HCT116 (cell line): ENCODE measurements around the gene BNIP1. TPM values are rescaled to one million over a fixed set of nuclear protein-coding genes. Genes with fewer than 3 reads are reported as not detected.

Experiments
- ATAC-seq: fragments of 200-7000 bp; cut with Tn5 transposase; 2 replicates; pipeline ENCODE4 v1.9.1; 2020; ENCODE audit warnings: mild to moderate bottlenecking, moderate library complexity
- Bru-seq: library from RNA; stranded (reverse); fragments of 400-500 nt; gene quantifications from one replicate; lab custom pipeline; 2021; lab: Mats Ljungman, UMichigan
- BruChase-seq, 2 experiments: library from RNA; stranded (reverse); fragments of 400-500 nt; gene quantifications; one replicate each; lab custom pipeline; 2021; lab: Mats Ljungman, UMichigan
- BruUV-seq: library from RNA; stranded (reverse); fragments of 400-500 nt; replicated peaks from 2 replicates; lab custom pipeline; 2021; lab: Mats Ljungman, UMichigan
- CTCF ChIA-PET: fragments of 300-600 bp; sonication (Branson Sonifier 250); formaldehyde crosslinking; loops from one replicate; lab custom pipeline; 2021; ENCODE audit warnings: antibody characterized with exemption; lab: Charles Lee
- POLR2A ChIA-PET: fragments of 300-600, 350-600 bp; sonication (Branson Sonifier 250); formaldehyde crosslinking; loops from one replicate; lab custom pipeline; 2021; ENCODE audit warnings: antibody characterized with exemption; lab: Charles Lee
- RAD21 ChIA-PET, 2 experiments: fragments of 300-600 bp; sonication (Branson Sonifier 250); formaldehyde crosslinking; loops; one replicate each; lab custom pipeline; 2023; ENCODE audit warnings: low total read pairs in 2 of 2; ENCODE audit not compliant: uncharacterized antibody in 2 of 2, unreplicated experiment in 2 of 2, low non-redundant PET in 1 of 2; lab: Charles Lee
- DNase-seq: peaks from one replicate; pipeline ENCODE4 v3.0.0-alpha.2; 2010; ENCODE audit warnings: low read depth, low spot score
- H2AFZ ChIP-seq: fragments of 200-600 bp; shearing (Covaris generic), sonication (generic); 2 replicates; pipeline ENCODE4 v1.6.1; 2017; ENCODE audit warnings: low read depth, mixed run types, mixed read lengths, antibody characterized with exemption, low read length; ENCODE audit not compliant: poor library complexity, severe bottlenecking
- H3K27ac ChIP-seq: 2 replicates; pipeline ENCODE4 v1.5.1; 2012; ENCODE audit warnings: low read depth, low read length
- H3K27me3 ChIP-seq: fragments of 200-600 bp; sonication (generic); 2 replicates; pipeline ENCODE4 v1.6.1; 2016; ENCODE audit warnings: mixed run types, low read length, mixed read lengths; ENCODE audit not compliant: insufficient read depth
- H3K36me3 ChIP-seq, 2 experiments: fragments of 200-500 bp in 1 of 2; fragments of 200-600 bp in 1 of 2; sonication (Bioruptor generic) in 1 of 2; sonication (generic) in 1 of 2; 2 replicates each; pipeline versions ENCODE4 v1.5.1 to v1.6.1; 2014 to 2016; ENCODE audit warnings: low read length in 2 of 2, inconsistent platforms in 1 of 2, mixed read lengths in 1 of 2, mixed run types in 1 of 2; ENCODE audit not compliant: insufficient read depth in 2 of 2, control insufficient read depth in 1 of 2
- H3K4me1 ChIP-seq, 2 experiments: fragments of 200-600 bp in 1 of 2; sonication (generic) in 1 of 2; 2 replicates each; pipeline versions ENCODE4 v1.5.1 to v1.6.1; 2012 to 2017; ENCODE audit warnings: low read length in 2 of 2, inconsistent platforms in 1 of 2, mild to moderate bottlenecking in 1 of 2, mixed read lengths in 1 of 2, mixed run types in 1 of 2, moderate library complexity in 1 of 2; ENCODE audit not compliant: insufficient read depth in 2 of 2, control insufficient read depth in 1 of 2
- H3K4me2 ChIP-seq: fragments of 200-600 bp; sonication (generic); 2 replicates; pipeline ENCODE4 v1.6.1; 2017; ENCODE audit warnings: mixed run types, low read length, mixed read lengths
- H3K4me3 ChIP-seq, 2 experiments: fragments of 200-600 bp in 1 of 2; sonication (generic) in 1 of 2; replicated peaks in 1 of 2; 2 replicates each; pipeline ENCODE4 v1.5.1; 2011 to 2016; ENCODE audit warnings: low read length in 2 of 2, control low read depth in 1 of 2, low read depth in 1 of 2, mild to moderate bottlenecking in 1 of 2, mixed read lengths in 1 of 2, mixed run types in 1 of 2
- H3K79me2 ChIP-seq: fragments of 200-600 bp; sonication (generic); 2 replicates; pipeline ENCODE4 v1.6.1; 2017; ENCODE audit warnings: mild to moderate bottlenecking, mixed run types, low read length, moderate library complexity, mixed read lengths; ENCODE audit not compliant: insufficient read depth
- H3K9ac ChIP-seq: fragments of 200-600 bp; sonication (generic); 2 replicates; pipeline ENCODE4 v1.6.1; 2016; ENCODE audit warnings: low read length, mixed read lengths
- H3K9me2 ChIP-seq: fragments of 200-600 bp; sonication (generic), shearing (Covaris generic); 2 replicates; pipeline ENCODE4 v1.6.1; 2017; ENCODE audit warnings: mixed run types, mild to moderate bottlenecking, moderate library complexity; ENCODE audit not compliant: insufficient read depth
- H3K9me3 ChIP-seq, 2 experiments: fragments of 200-500 bp in 1 of 2; fragments of 200-600 bp in 1 of 2; sonication (Bioruptor generic) in 1 of 2; sonication (generic) in 1 of 2; 2 replicates each; pipeline ENCODE4 v1.6.1; 2014 to 2017; ENCODE audit warnings: low read length in 2 of 2, mixed read lengths in 2 of 2, inconsistent platforms in 1 of 2, low read depth in 1 of 2, mild to moderate bottlenecking in 1 of 2, mixed run types in 1 of 2, moderate library complexity in 1 of 2; ENCODE audit not compliant: control insufficient read depth in 1 of 2, insufficient read depth in 1 of 2
- H4K20me1 ChIP-seq: fragments of 200-600 bp; sonication (generic), shearing (Covaris generic); 2 replicates; pipeline ENCODE4 v1.6.1; 2017; ENCODE audit warnings: mixed run types, mild to moderate bottlenecking, moderate library complexity; ENCODE audit not compliant: insufficient read depth
- ATF3 ChIP-seq: IDR thresholded peaks from 2 replicates; pipeline ENCODE4 v1.6.1; 2012
- CBX3 ChIP-seq: IDR thresholded peaks from 2 replicates; pipeline ENCODE4 v1.6.1; 2012; ENCODE audit warnings: low read depth
- CTCF ChIP-seq, 3 experiments: fragments of 200-600 bp in 1 of 3; sonication (generic) in 1 of 3; IDR thresholded peaks in 2 of 3; conservative IDR thresholded peaks in 1 of 3; 2 replicates each; pipeline ENCODE4 v1.5.1; 2012 to 2017; ENCODE audit warnings: low read depth in 2 of 3, low read length in 2 of 3, antibody characterized with exemption in 1 of 3, borderline replicate concordance in 1 of 3, control low read depth in 1 of 3, mild to moderate bottlenecking in 1 of 3, mixed read lengths in 1 of 3, mixed run types in 1 of 3, moderate library complexity in 1 of 3; ENCODE audit not compliant: insufficient read depth in 1 of 3
- EGR1 ChIP-seq: IDR thresholded peaks from 2 replicates; pipeline ENCODE4 v1.6.1; 2012; ENCODE audit warnings: low read depth
- ELF1 ChIP-seq: IDR thresholded peaks from 2 replicates; pipeline ENCODE4 v1.6.1; 2012; ENCODE audit warnings: low read depth, borderline replicate concordance
- EZH2 ChIP-seq: fragments of 200-600 bp; sonication (generic); IDR thresholded peaks from 2 replicates; pipeline ENCODE4 v1.6.1; 2017; ENCODE audit warnings: antibody characterized with exemption, mixed run types
- FOSL1 ChIP-seq: IDR thresholded peaks from 2 replicates; pipeline ENCODE4 v1.6.1; 2012; ENCODE audit warnings: low read depth
- MAX ChIP-seq: IDR thresholded peaks from 2 replicates; pipeline ENCODE4 v1.6.1; 2012
- POLR2A ChIP-seq: IDR thresholded peaks from 2 replicates; pipeline ENCODE4 v1.7.0; 2011; ENCODE audit warnings: borderline replicate concordance; ENCODE audit not compliant: insufficient read depth, insufficient read length; ENCODE audit errors: extremely low read depth
- POLR2AphosphoS5 ChIP-seq: IDR thresholded peaks from 2 replicates; pipeline ENCODE4 v1.6.1; 2011; ENCODE audit warnings: mild to moderate bottlenecking, low read depth, low read length, moderate library complexity
- RAD21 ChIP-seq: IDR thresholded peaks from 2 replicates; pipeline ENCODE4 v1.6.1; 2012; ENCODE audit warnings: low read depth, mild to moderate bottlenecking
- SIN3A ChIP-seq: IDR thresholded peaks from 2 replicates; pipeline ENCODE4 v1.6.1; 2012; ENCODE audit warnings: low read depth
- SP1 ChIP-seq: IDR thresholded peaks from 2 replicates; pipeline ENCODE4 v1.6.1; 2012; ENCODE audit warnings: low read depth
- SRF ChIP-seq: IDR thresholded peaks from 2 replicates; pipeline ENCODE4 v1.6.1; 2012; ENCODE audit warnings: low read depth
- TCF7L2 ChIP-seq: IDR thresholded peaks from 2 replicates; pipeline ENCODE4 v1.7.0; 2011; ENCODE audit warnings: borderline replicate concordance, inconsistent platforms; ENCODE audit not compliant: insufficient read depth, insufficient read length; ENCODE audit errors: extremely low read depth
- YY1 ChIP-seq: IDR thresholded peaks from 2 replicates; pipeline ENCODE4 v1.6.1; 2011; ENCODE audit warnings: low read length, low read depth, moderate library complexity, mild to moderate bottlenecking; ENCODE audit not compliant: insufficient replicate concordance; ENCODE audit errors: extremely low read depth
- ZBTB33 ChIP-seq: IDR thresholded peaks from 2 replicates; pipeline ENCODE4 v1.6.1; 2011; ENCODE audit warnings: mild to moderate bottlenecking, low read length, moderate library complexity; ENCODE audit not compliant: insufficient replicate concordance; ENCODE audit errors: extremely low read depth
- ZNF274 ChIP-seq: fragments of 200-500 bp; sonication (Bioruptor generic); IDR thresholded peaks from 2 replicates; pipeline ENCODE4 v1.6.1; 2014; ENCODE audit warnings: mild to moderate bottlenecking, low read depth, low read length, inconsistent platforms
- intact Hi-C: fragments of 100-400 bp; cut with micrococcal nuclease; formaldehyde crosslinking; loops from 2 replicates; pipeline ENCODE4 v1.10.0; 2022
- long read RNA-seq: library from polyadenylated mRNA; unstranded; transcript quantifications from one replicate; pipeline ENCODE4 v2.0.0, GENCODE V29; 2021; ENCODE audit not compliant: unreplicated experiment
- polyA plus RNA-seq: library from polyadenylated mRNA; unstranded; fragments of >200 nt; gene quantifications from 2 replicates; pipeline ENCODE4 v1.2.1, GENCODE V29; 2012; ENCODE audit warnings: missing spikeins
- total RNA-seq: library from RNA; stranded (reverse); gene quantifications from one replicate; pipeline ENCODE4 v1.2.1, GENCODE V29; 2021; ENCODE audit not compliant: unreplicated experiment

The BNIP1 gene
- 18.6 TPM for total RNA-seq
- 20.4 and 20.9 TPM in 2 replicates for polyA plus RNA-seq
- percentile 69 among the genes with signal in this experiment for Bru-seq, nascent RNA
- percentile 62 among the genes with signal in this experiment for BruChase-seq, experiment 1, labeled RNA remaining after a 6-hour chase
- percentile 61 among the genes with signal in this experiment for BruChase-seq, experiment 2, labeled RNA remaining after a 2-hour chase
- long read RNA-seq, transcript BNIP1-202 (6 exons, 1,184 nt): major isoform, 24 of 33 reads
- long read RNA-seq, partial matches to known transcripts: 1 of 33 reads
- long read RNA-seq, other reads (novel, unspliced or antisense): 7 of 33 reads

GRCh38 chr5:173144200-173145176 is at the start of gene BNIP1:
TSS of gene BNIP1 (plus strand) at chr5:173144531. CDS start at chr5:173144546, 15 bp downstream.
- peak; percentile 92 for DNase-seq
- H3K9me3 ChIP-seq: no peaks in the 10 kb centered on the region
- H3K79me2 ChIP-seq: peaks cover 11% of the 10 kb centered on the region
- TSS peak; percentile 63 for BruUV-seq
- CTCF ChIA-PET: interaction anchor here (0.9 to 1.2 kb wide), 2 partner anchors 9 to 161 kb away, joined by 3 to 5 read pairs; partner anchors contain the start of gene ATP6V0E1
- no peaks in the 10 kb centered on the region for H4K20me1 ChIP-seq
- H3K36me3 ChIP-seq: peaks cover 0 to 15% of the 10 kb centered on the region in 2 experiments; a peak in 2 of 4 replicates
- H2AFZ ChIP-seq: peak within 1 kb of the TSS; percentile 87
- intact Hi-C loops: loop anchor here (1.0 kb wide), 1 partner anchor 161 kb away; the partner anchor contains the start of gene ATP6V0E1
- H3K4me1 ChIP-seq: peaks cover 0 to 9% of the 10 kb centered on the region in 2 experiments; a peak in 2 of 4 replicates
- no peaks in the 10 kb centered on the region for H3K27me3 ChIP-seq
- no peaks in the 10 kb centered on the region for H3K9me2 ChIP-seq
- ATAC-seq: peak; percentile 96
- POLR2A ChIA-PET: interaction anchor here (1.0 kb wide), 2 partner anchors 9 to 183 kb away, joined by 3 read pairs; partner anchors contain the start of gene STC2
- H3K4me3 ChIP-seq: peak within 1 kb of the TSS; percentile 94 to 98
- H3K4me2 ChIP-seq: peak within 1 kb of the TSS; percentile 89
- RAD21 ChIA-PET: interaction anchor here in 1 of 2 experiments (0.8 to 1.0 kb wide), 2 partner anchors 160 to 172 kb away, joined by 3 to 6 read pairs; partner anchors contain the start of gene ATP6V0E1
- H3K27ac ChIP-seq: peak within 1 kb of the TSS; percentile 80
- H3K9ac ChIP-seq: peak within 1 kb of the TSS; percentile 89
- peak; percentile 68; the same call in 1 of the 2 replicates for TF ChIP-seq SRF
- TF ChIP-seq EGR1: peak; percentile 59
- peak; percentile 55 for TF ChIP-seq RAD21
- TF ChIP-seq CTCF (IDR thresholded peaks at IDR 0.05 in 2 of 3, conservative IDR thresholded peaks at IDR 0.05 in 1 of 3; ENCODE audit: borderline replicate concordance in 1 of 3, insufficient read depth in 1 of 3, low read depth in 2 of 3, low read length in 2 of 3): peak; percentile 75 to 97 (median 87)
- no peak; the same call in 1 of the 2 replicates for TF ChIP-seq ATF3
- TF ChIP-seq SP1: peak; percentile 86
- TF ChIP-seq EZH2: no peak
- peak; percentile 29; the same call in 1 of the 2 replicates for TF ChIP-seq FOSL1
- TF ChIP-seq ZBTB33: peak; percentile 90
- TF ChIP-seq ELF1: peak; percentile 58; the same call in 1 of the 2 replicates
- TF ChIP-seq CBX3: peak; percentile 99
- TF ChIP-seq POLR2A: peak; percentile 63
- TF ChIP-seq MAX: peak; percentile 97
- no peak for TF ChIP-seq ZNF274
- peak; percentile 27 for TF ChIP-seq TCF7L2
- peak; percentile 71 for TF ChIP-seq POLR2AphosphoS5
- TF ChIP-seq SIN3A: peak; percentile 87
- TF ChIP-seq YY1: peak; percentile 98
